Raji (cell line): ENCODE data around the gene SYT13.

ENCODE experiments used
- POLR2A ChIP-seq: IDR thresholded peaks from 2 replicates; pipeline ENCODE4 v1.6.1; 2011; ENCODE audit warnings: low read depth, low read length, control low read depth; ENCODE audit not compliant: insufficient read depth

Gene SYT13

DNA sequence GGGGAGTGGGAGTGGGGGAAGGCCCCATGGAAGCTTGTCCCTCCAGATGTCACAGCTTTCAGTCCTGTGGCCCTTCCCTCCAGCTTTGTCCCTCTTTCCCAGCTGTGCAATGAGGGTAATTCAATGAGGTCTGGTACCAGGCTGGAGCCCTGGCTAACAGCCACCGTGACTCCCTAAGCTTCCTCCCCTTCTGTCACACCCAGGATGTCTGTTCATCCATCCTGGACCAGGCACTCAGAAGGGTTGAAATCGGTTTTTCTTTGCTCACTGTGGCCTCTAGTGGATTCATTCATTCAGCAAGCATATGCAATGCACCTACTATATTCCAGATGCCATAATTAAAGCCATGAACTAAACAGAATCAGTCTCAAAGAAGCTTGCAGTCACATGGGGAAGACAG is 38.7 kb downstream of the SYT13 start:
- no peak for TF ChIP-seq POLR2A

GRCh38 chr11:45246241-45246640 is 39.9 kb downstream of the SYT13 start:
- TF ChIP-seq POLR2A: no peak

DNA sequence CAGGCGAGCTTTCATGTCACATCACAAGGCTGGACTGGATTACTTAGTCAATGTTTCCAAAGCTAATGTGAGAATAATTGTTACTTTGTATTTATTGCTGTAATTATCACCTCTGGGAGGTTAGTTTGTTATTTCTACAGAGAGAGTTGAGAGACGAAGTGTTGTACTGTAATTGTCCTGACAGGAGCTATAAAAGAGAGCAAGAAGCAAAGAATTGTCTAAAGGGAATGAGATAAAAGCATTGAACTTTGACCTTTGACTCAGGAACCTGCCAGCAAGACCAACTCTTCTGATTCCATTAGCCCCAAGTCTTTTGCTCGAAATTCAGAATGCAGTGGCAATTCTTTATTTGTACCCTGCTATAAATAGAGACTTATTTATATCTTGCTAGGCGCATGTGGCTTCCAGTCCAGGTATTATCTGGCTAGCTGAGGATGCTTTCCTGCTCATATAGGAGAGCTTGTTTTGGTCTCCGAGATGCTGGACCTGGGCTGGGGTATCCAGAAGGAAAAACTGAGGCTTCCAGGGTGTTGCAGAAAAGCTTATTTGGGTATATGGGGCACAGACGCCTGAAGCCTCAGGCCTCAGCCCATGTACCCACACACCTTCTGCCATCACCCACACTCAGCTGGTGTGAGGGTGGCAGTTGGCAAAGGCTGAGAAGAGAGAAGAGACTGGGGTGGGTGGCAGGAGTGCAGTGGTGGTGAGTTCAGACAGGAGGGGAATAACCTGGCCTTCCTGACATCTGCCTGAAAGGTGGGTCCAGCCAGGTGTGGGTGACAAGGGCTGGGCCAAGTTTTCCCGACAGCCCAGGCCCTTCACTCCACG is 40.7 kb downstream of the SYT13 start:
- TF ChIP-seq POLR2A: no peak

GRCh38 chr11:45243967-45244366 is 42.2 kb downstream of the SYT13 start:
- TF ChIP-seq POLR2A: no peak

DNA sequence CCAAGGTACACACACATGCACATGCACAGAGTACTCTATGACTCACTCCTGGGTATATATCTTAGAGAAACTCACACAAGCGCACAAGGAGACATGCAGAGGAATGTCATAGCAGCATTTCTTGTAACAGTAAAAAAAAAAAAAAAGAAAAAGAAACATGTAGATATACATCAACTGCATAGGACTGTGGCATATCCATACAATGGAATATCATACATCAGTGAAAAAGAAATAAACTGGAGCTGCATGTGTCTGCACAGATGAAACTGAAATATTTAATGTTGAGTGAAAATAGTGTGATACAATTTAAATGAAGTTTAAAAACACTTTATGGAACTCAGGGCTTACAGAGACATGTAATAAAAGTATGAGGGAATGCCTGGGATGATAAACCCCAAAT is 46.4 kb downstream of the SYT13 start:
- no peak for TF ChIP-seq POLR2A

DNA sequence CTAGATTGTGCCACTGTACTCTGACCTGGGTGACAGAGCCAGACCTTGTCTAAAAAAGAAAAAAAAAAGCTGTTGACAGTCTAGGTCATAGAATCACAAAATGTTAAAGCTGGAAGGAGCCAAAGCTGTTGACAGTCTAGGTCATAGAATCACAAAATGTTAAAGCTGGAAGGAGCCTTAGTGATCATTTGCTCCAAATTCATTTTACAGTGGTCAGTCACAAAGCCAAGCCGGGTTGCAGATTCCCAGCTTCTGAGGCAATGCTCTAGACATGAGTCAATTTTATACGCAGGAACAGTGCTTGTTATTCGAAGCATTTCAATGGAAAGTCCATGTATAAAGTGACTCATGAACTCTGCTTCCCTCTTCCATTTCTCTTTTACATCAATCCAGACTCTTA is 47.4 kb downstream of the SYT13 start:
- TF ChIP-seq POLR2A: no peak

DNA sequence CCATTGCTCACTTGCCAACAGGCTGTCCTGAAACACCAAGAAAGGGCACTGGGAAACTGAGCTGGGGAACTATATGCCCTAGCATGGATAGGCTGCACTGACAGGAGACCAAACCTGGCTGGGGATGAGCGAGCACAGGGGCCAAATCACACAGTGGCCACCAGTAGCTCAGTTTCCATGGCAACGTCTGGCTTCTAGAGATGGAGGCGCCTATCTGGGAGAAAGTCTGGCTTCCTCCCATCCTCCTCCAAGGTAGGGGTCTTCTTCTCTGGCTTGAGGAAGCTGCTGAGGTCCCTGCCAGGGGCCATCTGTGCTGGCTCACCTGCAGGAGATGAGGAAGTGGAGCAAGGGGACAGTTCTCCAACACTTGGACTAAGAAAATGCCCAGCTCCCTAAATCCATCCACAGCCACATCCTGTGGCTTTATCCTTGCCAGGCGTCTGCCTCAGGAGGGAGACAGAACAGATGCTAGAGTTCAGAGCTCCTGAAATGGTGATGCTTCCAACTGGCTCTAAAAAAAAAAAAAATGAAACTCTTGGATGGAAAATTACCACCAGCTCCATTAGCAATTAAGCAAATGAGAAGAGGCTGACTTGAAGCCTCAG is 48.3 kb downstream of the SYT13 start:
- no peak for TF ChIP-seq POLR2A

DNA sequence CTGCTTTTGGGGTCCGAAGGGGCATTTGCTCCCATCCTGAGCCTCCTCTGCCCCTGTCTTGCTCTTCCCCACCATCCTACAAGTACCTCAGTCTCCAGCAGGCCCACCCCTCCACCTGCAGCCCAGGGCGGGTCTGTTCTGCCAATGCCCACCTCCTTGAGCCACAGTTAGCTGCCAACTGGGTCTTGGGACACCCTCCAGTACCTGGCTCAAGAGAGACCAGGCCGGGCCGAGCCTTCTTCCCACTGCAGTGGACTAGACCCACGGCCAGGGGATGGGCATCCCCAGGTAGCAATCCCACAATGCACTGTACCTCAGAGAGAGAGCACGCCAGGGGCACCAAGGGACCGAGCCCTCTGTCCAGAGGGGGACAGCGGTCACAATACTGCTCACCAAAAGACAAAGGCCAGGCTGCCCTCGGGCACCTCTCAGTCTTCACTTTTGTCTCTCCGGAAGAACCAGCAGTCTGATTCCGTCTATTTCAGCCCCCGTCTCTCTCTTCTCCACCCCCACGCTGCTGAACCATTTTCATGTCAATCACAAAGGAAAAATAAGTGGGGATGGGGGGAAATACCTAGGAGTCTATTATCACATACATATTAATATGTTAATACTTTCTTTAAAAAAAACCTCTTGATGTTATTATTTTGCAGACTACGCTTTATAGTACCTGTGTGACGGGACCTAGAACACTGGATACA is 51.7 kb downstream of the SYT13 start:
- no peak for TF ChIP-seq POLR2A

DNA sequence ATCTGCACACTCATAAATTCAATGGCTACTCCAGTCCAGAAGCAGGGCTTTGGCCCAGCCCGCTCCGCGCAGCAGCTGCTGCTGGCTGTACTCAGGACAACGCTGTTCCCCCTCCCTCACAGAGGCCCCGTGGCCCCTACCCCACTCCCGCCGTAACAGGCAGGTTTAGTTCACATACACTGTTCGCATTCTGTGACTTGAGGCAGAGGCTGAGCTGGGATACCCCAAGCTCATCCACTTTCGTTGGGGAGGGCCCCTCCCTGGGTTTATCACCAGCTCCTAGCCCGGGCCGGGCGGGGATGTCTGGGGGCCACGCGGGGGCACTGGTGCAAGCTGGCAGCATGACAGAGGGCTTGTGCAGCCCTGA is 52.4 kb downstream of the SYT13 start:
- TF ChIP-seq POLR2A: no peak

GRCh38 chr11:45233121-45233803 is 52.9 kb downstream of the SYT13 start:
- no peak for TF ChIP-seq POLR2A

DNA sequence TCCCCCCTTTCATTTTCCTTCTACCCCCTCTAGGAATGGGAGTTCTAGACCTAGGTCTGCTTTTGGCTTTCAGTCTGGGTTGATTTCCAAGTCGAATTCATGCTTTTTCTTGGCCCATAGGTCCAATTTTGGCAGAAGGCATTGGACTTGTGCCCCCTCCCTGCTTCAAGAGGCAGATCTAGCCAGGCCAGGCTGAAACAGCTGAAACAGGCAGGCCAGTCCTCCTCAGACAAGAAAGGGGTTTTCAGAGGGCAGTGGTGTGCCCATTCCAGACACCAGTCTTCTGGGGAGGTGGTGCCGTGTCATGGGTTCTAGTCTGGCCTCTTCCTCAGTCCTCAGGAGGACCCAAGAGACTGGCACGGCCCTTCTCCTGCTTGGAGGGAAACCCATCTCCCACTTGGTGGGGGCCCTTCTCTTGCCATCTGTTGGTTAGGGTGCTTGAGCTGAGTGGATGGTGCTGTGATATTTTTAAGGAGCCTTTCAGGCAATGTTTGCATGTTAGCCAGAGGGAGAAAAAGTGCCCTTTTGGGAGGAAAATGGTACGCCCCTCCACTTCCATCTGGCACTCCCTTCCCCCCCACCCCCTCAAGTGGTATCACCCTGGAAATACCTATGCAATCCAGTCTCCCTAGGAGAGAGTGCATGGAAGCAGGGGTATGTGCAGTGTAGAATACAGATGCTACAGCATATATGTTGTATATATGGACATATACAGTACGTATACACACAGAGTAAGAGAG is 53.6 kb downstream of the SYT13 start:
- TF ChIP-seq POLR2A: no peak

DNA sequence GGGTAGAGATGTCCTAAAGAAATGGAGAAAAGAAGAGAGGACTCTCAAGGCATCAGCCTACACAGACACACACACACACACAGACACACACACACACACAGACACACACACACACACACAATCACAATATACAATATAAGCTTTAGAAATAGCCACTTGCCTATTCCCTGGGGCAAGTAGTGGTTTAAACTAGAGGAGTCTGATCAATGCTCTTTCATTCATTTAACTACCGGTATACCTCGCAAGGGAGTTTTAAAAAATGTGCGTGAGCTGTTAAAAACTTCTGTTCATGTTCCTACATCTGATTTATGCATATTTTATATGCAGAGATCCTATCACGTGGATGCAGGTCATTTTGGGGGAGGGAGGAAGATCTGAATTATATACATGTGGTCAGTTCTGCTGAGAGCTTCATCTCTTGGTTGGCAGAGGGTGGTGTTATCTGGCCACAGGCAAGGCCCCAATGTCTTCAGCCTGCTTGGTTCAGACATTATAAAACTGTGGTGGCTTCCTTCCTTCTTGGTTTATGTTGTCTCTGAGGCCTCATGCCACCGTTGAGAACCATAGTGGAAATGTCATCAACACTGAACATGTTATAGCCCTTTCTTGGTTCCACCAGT is 56.6 kb downstream of the SYT13 start:
- no peak for TF ChIP-seq POLR2A

DNA sequence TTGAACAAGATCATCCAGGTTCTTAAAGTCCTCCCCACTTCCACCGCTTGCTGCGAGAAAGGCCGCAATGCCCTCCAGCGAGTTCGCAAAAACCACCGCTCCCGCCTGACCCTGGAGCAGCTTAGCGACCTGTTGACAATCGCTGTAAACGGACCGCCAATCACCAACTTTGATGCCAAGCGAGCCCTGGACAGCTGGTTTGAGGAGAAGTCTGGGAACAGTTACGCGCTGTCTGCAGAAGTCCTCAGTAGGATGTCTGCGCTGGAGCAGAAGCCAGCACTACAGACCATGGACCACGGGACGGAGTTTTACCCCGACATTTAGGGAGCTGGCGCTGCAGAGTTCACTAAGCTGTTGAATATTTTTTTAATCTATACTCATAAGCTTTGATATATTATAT is 58.3 kb downstream of the SYT13 start:
- no peak for TF ChIP-seq POLR2A

GRCh38 chr11:45226901-45227300 is 59.2 kb downstream of the SYT13 start:
- no peak for TF ChIP-seq POLR2A

- TF ChIP-seq POLR2A: no peak
Measured at GRCh38 chr11:45225961-45226871, 59.9 kb downstream of the SYT13 start.
